HUES48 (cell line): ENCODE data around the gene LMCD1.

Experiments
- H3K27ac ChIP-seq: one replicate; pipeline ENCODE4 v1.7.0; 2013; ENCODE audit warnings: low read depth, low read length, inconsistent platforms
- H3K27me3 ChIP-seq: 2 replicates; pipeline ENCODE4 v1.6.1; 2013; ENCODE audit warnings: mild to moderate bottlenecking, low read length; ENCODE audit not compliant: control insufficient read depth, insufficient read depth
- H3K36me3 ChIP-seq: 2 replicates; pipeline ENCODE4 v1.6.1; 2013; ENCODE audit warnings: low read length; ENCODE audit not compliant: control insufficient read depth, insufficient read depth
- H3K4me1 ChIP-seq: 2 replicates; pipeline ENCODE4 v1.6.1; 2013; ENCODE audit warnings: mild to moderate bottlenecking, low read length; ENCODE audit not compliant: control insufficient read depth, insufficient read depth
- H3K4me3 ChIP-seq: 2 replicates; pipeline ENCODE4 v1.5.1; 2013; ENCODE audit warnings: mild to moderate bottlenecking, low read depth, low read length
- H3K9ac ChIP-seq: 2 replicates; pipeline ENCODE4 v1.6.1; 2013; ENCODE audit warnings: mild to moderate bottlenecking, low read depth, low read length, moderate library complexity
- H3K9me3 ChIP-seq: 2 replicates; pipeline ENCODE4 v1.6.1; 2013; ENCODE audit warnings: low read length; ENCODE audit not compliant: control insufficient read depth, insufficient read depth

LMCD1 gene

DNA sequence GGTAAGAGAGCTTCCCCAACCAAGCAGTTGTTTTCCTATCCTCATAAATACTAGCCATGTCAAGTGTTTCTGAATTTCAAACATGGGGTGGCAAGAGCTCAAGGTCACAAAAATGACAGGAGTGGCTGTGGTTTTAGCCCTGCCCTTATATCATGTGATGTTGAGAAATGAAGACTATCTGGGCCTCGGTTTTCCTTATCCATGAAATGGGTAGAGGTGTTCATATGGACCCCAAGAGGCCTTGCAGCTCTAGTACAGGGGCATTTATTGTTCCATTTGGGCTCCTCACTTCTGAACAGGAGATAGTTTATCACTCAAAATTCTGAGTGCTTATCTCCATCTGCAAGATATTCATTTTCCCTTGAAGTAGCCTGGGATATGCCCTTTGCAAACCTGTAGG is 35.8 kb downstream of the LMCD1 start:
- H3K27me3 ChIP-seq, result no peaks in the 10 kb centered on the region
- no peaks in the 10 kb centered on the region for H3K9me3 ChIP-seq
- H3K9ac ChIP-seq, result no peak overlapping the region
- peaks cover 35% of the 10 kb centered on the region for H3K36me3 ChIP-seq
- no peak overlapping the region for H3K27ac ChIP-seq
- peaks cover 14% of the 10 kb centered on the region for H3K4me1 ChIP-seq
- H3K4me3 ChIP-seq, result no peak overlapping the region

GRCh38 chr3:8538223-8538622 is 36.6 kb downstream of the LMCD1 start:
- no peaks in the 10 kb centered on the region for H3K27me3 ChIP-seq
- H3K9me3 ChIP-seq, result no peaks in the 10 kb centered on the region
- no peak overlapping the region for H3K4me3 ChIP-seq
- H3K4me1 ChIP-seq, result peaks cover 14% of the 10 kb centered on the region
- H3K9ac ChIP-seq, result no peak overlapping the region
- peaks cover 37% of the 10 kb centered on the region for H3K36me3 ChIP-seq
- H3K27ac ChIP-seq, result no peak overlapping the region

DNA sequence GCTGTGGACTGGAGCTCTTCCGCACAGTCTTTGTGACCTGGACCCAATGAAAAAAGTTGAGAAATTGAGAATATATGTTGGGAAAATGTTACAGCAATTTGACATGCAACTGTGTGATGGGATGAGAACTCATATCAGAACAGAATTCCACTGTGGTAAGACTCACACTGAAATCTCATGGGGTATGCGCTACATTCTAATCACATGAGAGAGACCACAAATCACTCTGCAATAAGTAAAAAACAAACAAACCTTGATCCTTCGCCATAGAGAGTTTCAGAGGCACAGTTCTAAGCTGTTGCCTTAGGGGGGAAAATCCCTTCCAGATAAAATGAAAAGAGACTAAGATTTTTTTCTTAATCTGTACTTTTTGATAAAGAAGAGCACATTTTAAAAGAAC is 37.3 kb downstream of the LMCD1 start:
- Histone ChIP-seq H3K9me3 (no peaks in the 10 kb centered on the region), H3K4me1 (peaks cover 14% of the 10 kb centered on the region), H3K27ac (no peak overlapping the region), H3K9ac (no peak overlapping the region), H3K27me3 (no peaks in the 10 kb centered on the region), H3K36me3 (peaks cover 40% of the 10 kb centered on the region), H3K4me3 (no peak overlapping the region)

- Histone ChIP-seq H3K27ac (no peak overlapping the region), H3K36me3 (peaks cover 41% of the 10 kb centered on the region), H3K4me3 (no peak overlapping the region), H3K4me1 (peaks cover 14% of the 10 kb centered on the region), H3K9ac (no peak overlapping the region), H3K27me3 (no peaks in the 10 kb centered on the region), H3K9me3 (no peaks in the 10 kb centered on the region)
Observed at GRCh38 chr3:8539419-8539818, 37.8 kb downstream of the LMCD1 start.

GRCh38 chr3:8540456-8540855 is 38.8 kb downstream of the LMCD1 start:
- no peak overlapping the region for H3K27ac ChIP-seq
- no peaks in the 10 kb centered on the region for H3K9me3 ChIP-seq
- H3K4me1 ChIP-seq, result peaks cover 14% of the 10 kb centered on the region
- H3K4me3 ChIP-seq, result no peak overlapping the region
- H3K27me3 ChIP-seq, result no peaks in the 10 kb centered on the region
- H3K9ac ChIP-seq, result no peak overlapping the region
- H3K36me3 ChIP-seq, result peaks cover 49% of the 10 kb centered on the region

GRCh38 chr3:8541486-8541885 is 39.9 kb downstream of the LMCD1 start:
- peaks cover 5% of the 10 kb centered on the region for H3K4me1 ChIP-seq
- no peak overlapping the region for H3K9ac ChIP-seq
- peaks cover 49% of the 10 kb centered on the region for H3K36me3 ChIP-seq
- H3K4me3 ChIP-seq, result no peak overlapping the region
- no peaks in the 10 kb centered on the region for H3K27me3 ChIP-seq
- H3K27ac ChIP-seq, result no peak overlapping the region
- H3K9me3 ChIP-seq, result no peaks in the 10 kb centered on the region

GRCh38 chr3:8542190-8543135 is 40.8 kb downstream of the LMCD1 start:
- Histone ChIP-seq H3K9me3 (no peaks in the 10 kb centered on the region), H3K9ac (no peak overlapping the region), H3K4me1 (no peaks in the 10 kb centered on the region), H3K4me3 (no peak overlapping the region), H3K27me3 (no peaks in the 10 kb centered on the region), H3K36me3 (peaks cover 44% of the 10 kb centered on the region), H3K27ac (no peak overlapping the region)

DNA sequence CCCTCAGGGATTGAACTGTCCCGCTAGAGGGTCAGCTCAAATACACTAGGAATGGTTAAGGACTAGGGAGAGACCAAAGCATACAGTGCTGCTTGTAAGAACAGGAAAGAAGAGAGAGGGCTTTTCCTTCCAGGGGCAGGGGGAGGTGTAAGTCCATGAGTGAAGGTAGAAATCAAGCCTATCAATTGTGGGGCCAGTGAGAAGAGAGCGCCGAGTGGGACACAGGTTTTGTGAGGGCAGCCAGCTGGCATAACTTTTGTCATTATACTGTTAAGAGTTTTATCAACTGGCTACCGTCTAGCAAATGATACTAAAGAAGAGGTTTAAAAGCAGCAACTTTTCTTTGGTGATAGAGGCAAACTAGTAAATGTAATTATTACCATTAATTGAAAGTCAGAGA is 45.0 kb downstream of the LMCD1 start:
- Histone ChIP-seq H3K9ac (no peak overlapping the region), H3K36me3 (peaks cover 47% of the 10 kb centered on the region), H3K27ac (no peak overlapping the region), H3K4me3 (no peak overlapping the region), H3K27me3 (no peaks in the 10 kb centered on the region), H3K9me3 (no peaks in the 10 kb centered on the region), H3K4me1 (no peaks in the 10 kb centered on the region)

DNA sequence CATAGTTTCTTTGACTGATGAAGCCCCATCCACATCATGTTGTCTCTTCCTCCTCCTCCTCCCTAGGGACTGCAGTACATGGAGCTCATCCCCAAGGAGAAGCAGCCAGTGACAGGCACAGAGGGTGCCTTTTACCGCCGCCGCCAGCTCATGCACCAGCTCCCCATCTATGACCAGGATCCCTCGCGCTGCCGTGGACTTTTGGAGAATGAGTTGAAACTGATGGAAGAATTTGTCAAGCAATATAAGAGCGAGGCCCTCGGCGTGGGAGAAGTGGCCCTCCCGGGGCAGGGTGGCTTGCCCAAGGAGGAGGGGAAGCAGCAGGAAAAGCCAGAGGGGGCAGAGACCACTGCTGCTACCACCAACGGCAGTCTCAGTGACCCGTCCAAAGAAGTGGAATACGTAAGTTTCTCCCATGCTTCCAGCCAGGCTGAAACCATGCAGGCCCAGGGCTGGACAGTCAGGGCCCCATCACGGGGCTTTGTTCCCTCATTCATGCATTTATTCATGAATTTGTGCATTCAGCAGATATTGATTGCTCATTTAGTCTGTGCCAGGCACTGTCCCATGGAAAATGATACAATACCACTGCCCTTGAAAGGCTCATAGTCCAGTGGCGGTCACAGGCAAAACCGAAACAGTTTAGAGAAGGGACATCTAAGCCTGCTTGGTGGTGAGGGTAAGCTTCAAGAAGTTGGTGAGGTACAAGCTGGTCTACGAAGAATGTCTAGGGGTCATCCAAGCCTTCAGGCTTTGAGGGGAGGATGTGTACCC is 47.1 kb downstream of the LMCD1 start:
- peaks cover 50% of the 10 kb centered on the region for H3K36me3 ChIP-seq
- H3K27me3 ChIP-seq, result no peaks in the 10 kb centered on the region
- no peak overlapping the region for H3K4me3 ChIP-seq
- no peaks in the 10 kb centered on the region for H3K4me1 ChIP-seq
- H3K9me3 ChIP-seq, result no peaks in the 10 kb centered on the region
- H3K27ac ChIP-seq, result no peak overlapping the region
- no peak overlapping the region for H3K9ac ChIP-seq

- no peak overlapping the region for H3K4me3 ChIP-seq
- no peaks in the 10 kb centered on the region for H3K27me3 ChIP-seq
- no peaks in the 10 kb centered on the region for H3K9me3 ChIP-seq
- no peak overlapping the region for H3K27ac ChIP-seq
- H3K9ac ChIP-seq, result no peak overlapping the region
- H3K36me3 ChIP-seq, result peaks cover 47% of the 10 kb centered on the region
- H3K4me1 ChIP-seq, result no peaks in the 10 kb centered on the region
Observed at GRCh38 chr3:8549354-8549753, 47.7 kb downstream of the LMCD1 start.

GRCh38 chr3:8550611-8551010 is 49.0 kb downstream of the LMCD1 start:
- peaks cover 38% of the 10 kb centered on the region for H3K36me3 ChIP-seq
- H3K4me3 ChIP-seq, result no peak overlapping the region
- H3K4me1 ChIP-seq, result peaks cover 8% of the 10 kb centered on the region
- H3K9ac ChIP-seq, result no peak overlapping the region
- H3K27me3 ChIP-seq, result no peaks in the 10 kb centered on the region
- H3K27ac ChIP-seq, result no peak overlapping the region
- H3K9me3 ChIP-seq, result no peaks in the 10 kb centered on the region
